A673 (cell line): Measurements from ENCODE around the gene FOXB2.

ENCODE experiments used
- CTCF ChIP-seq: fragments of 300-800, 200-600 bp; sonication (generic); conservative IDR thresholded peaks from 2 replicates; pipeline ENCODE4 v1.5.1; 2017; ENCODE audit warnings: low read depth, mild to moderate bottlenecking, antibody characterized with exemption, low read length, moderate library complexity, mixed read lengths
- EZH2 ChIP-seq: fragments of 200-600 bp; sonication (generic); IDR thresholded peaks from 2 replicates; pipeline ENCODE4 v1.6.1; 2017; ENCODE audit warnings: borderline replicate concordance, low read depth, mild to moderate bottlenecking, mixed read lengths, antibody characterized with exemption, low read length; ENCODE audit not compliant: poor library complexity, severe bottlenecking

GRCh38 chr9:77066388-77066787 lies 46.9 kb downstream of the FOXB2 start:
- no peak for TF ChIP-seq CTCF
- TF ChIP-seq EZH2 = no peak
